ENCODE measurements around the gene CCDC183. TPM values are rescaled to one million over a fixed set of nuclear protein-coding genes. Genes with fewer than 3 reads are reported as not detected.
"Not testable (repeated sequence)": the region's sequence is repeated elsewhere in the genome, so short reads cannot be mapped to it uniquely, and the experiment has no call there.

Gene CCDC183
- total RNA-seq, 1 experiment from 2014 or later, result 1.8 TPM

- no peak for DNase-seq (ENCODE audit: extremely low read depth, low read depth)
Measured at GRCh38 chr9:136823136-136824046, 27.3 kb downstream of the CCDC183 start.

DNA sequence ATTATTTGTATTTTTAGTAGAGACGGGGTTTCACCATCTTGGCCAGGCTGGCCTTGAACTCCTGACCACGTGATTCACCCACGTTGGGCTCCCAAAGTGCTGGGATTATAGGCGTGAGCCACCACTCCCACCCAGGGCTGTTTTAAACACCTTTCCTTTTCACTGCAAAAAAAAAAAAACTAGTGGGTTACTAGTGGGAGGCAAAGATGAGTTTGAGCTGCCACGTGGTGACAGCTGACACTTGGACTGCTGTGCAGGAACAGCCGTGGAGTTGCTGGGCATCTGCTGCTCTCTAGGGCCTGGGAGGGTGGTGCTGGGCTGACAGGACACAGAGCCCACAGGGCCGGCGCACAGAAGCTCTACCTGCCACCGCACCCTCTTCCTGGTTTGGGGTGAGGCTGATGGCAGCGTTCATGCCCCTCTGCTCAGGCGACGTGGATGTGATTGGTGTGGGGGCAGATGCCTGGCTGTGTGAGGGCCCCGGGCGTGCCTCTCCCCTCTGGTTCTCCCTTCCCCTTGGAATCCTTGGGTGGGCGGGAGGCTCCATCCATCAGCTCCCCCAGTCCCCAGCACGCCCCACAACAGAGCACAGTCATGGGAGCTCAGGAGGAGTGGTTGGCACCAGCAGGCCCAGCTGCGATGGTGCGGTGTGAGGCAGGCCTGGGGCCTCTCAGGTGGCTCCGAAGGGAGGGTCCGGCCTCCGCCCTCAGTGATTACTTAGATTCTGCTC lies 28.5 kb downstream of the CCDC183 start:
- DNase-seq (ENCODE audit: extremely low read depth, low read depth), result no peak

- DNase-seq (ENCODE audit: extremely low read depth, low read depth), result no peak
Measured at GRCh38 chr9:136825295-136826187, 29.4 kb downstream of the CCDC183 start.

GRCh38 chr9:136826188-136826541 lies 30.0 kb downstream of the CCDC183 start:
- DNase-seq (ENCODE audit: extremely low read depth, low read depth), result no peak

GRCh38 chr9:136826703-136827582 lies 30.8 kb downstream of the CCDC183 start:
- DNase-seq (ENCODE audit: extremely low read depth, low read depth), result no peak

DNA sequence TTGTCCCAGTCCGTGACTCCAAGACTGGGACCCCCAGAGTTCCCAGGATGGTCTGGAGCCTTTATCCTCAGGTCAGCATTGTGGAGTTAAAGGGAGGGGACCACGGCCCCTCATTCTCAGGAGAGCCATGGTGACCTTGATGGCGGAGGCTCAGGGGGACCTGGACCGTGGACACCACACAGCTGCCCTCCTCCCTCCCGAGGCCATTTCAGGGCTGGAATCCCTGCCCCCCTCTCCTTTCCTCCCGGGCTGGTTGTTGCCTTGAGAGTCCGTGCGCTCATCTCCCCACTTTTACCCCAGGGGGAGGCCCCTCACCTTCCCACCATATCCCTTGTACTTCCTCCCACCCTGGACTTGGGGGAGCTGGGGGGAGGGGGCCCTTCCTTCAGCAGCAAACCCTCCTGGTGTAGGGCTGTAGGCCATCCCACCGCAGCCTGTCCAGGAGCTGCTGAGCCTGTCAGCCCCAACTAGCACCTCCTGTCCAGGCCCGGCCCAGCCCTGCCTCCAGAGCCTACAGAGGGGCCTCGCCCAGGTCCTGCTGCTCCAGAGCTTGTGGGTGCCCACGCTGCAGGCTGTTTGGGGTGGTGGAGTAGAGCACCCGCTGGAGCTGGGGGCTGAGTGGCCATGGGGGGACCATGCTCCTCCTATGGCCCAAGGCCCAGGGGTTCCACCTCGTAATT lies 31.8 kb downstream of the CCDC183 start:
- DNase-seq (ENCODE audit: extremely low read depth, low read depth), result no peak

- DNase-seq (ENCODE audit: extremely low read depth, low read depth), result no peak
Measured at GRCh38 chr9:136828474-136829140, 32.5 kb downstream of the CCDC183 start.

GRCh38 chr9:136829412-136829811 lies 33.3 kb downstream of the CCDC183 start:
- no peak for DNase-seq (ENCODE audit: extremely low read depth, low read depth)

DNA sequence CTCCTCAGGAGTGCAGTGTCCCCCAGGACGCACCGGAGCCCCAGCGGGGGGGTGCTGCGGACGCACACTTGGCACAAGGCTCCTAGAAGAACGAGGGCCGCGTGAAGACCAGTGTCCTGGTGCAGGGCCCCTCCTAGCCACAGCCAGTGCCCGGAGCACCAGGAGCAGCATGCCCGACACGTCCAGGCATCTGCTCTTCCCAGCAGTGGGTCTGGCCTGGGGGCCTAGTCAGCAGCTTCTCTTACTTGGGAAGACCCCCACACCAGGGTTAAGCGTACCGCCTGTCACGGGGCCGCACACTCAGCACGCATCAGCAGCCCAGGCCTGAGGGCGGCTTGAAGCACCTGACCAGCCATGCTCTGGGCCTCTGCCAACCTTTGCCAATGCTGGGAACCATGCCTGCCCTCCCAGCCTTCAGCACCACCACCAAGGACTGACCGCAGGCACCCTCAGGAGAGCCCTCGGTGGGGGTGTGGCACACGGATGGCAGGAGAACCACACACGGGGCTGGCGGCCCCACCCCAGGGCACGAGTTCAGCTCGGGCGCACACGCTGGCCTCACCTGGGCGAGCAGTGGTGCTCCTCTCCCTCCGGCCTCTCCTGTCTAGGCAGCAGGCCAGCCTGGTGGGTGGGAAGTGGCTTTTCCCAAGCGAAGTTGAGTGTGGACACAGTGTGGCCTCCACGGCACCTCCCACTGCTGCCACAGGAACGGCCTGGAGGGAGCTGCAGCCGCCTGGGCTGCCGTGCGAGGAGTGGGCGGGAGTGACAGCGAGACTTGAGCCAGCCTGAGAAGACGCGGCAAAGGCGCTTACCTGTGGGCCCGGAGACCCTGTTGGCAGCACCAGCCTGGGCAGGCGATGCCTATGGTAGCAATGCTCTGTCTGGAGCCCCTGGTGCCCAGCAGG lies 34.1 kb downstream of the CCDC183 start:
- no peak for DNase-seq (ENCODE audit: extremely low read depth, low read depth)

- DNase-seq (ENCODE audit: extremely low read depth, low read depth), result no peak
Measured at GRCh38 chr9:136831002-136831719, 35.0 kb downstream of the CCDC183 start.

DNA sequence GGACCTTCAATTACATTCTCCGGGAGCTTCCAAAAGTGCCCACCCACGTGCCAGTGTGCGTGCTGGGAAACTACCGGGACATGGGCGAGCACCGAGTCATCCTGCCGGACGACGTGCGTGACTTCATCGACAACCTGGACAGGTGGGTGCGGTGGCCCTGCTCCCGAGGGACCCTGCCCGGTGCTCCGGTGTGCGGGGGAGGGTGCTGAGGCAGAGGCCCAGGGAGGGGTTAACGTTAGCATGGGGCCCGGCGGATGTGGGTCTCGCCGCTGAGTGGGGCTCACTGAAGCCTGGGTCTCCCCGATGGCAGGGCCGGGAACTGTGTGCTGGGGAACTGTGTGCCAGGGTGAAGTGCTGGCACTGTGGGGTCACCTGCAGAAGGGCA lies 35.6 kb downstream of the CCDC183 start:
- no peak for DNase-seq (ENCODE audit: extremely low read depth, low read depth)

DNA sequence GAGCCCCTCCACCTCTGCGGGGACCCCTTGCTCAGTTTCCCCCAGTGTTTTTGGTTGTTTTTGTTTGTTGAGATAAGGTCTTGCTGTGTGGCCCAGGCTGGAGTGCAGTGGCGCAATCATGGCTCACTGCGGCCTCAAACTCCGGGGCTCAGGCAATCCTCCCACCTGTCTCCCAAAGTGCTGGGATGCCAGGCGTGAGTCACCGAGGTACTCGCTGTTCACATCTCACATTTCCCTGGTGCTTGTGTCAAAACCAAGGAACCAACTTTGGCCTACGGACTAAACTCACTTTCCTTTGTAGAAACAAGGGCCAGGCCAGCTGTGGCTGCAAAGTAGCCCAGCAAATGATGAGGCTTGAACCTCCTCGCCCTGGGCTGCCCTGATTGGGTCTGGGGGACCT lies 36.4 kb downstream of the CCDC183 start:
- DNase-seq (ENCODE audit: extremely low read depth, low read depth), result no peak

DNA sequence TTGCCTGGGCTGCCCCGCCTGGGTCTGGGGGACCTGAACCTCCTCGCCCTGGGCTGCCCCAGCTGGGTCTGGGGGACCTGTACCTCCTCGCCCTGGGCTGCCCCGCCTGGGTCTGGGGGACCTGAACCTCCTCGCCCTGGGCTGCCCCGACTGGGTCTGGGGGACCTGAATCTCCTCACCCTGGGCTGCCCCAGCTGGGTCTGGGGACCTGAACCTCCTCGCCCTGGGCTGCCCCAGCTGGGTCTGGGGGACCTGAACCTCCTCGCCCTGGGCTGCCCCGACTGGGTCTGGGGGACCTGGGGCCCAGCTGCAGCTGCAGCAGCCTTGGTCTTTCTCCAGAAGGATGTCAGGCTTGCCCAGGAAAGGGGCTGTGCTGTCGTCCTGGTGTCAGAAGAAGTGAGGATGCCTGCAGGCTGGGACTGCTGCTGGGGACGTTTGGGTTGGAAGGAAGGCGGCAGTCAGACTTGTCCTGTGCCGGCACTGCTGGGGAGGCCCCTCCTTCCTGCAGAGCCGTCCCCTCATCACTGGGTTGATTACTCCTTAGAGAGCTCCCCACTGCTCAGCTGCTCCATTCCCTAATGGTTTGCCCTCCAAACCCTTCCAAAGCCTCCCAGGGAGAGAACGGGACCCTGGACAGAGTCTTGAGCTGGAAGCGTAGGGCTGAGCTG lies 37.4 kb downstream of the CCDC183 start:
- DNase-seq (ENCODE audit: extremely low read depth, low read depth), result not testable (repeated sequence)

DNA sequence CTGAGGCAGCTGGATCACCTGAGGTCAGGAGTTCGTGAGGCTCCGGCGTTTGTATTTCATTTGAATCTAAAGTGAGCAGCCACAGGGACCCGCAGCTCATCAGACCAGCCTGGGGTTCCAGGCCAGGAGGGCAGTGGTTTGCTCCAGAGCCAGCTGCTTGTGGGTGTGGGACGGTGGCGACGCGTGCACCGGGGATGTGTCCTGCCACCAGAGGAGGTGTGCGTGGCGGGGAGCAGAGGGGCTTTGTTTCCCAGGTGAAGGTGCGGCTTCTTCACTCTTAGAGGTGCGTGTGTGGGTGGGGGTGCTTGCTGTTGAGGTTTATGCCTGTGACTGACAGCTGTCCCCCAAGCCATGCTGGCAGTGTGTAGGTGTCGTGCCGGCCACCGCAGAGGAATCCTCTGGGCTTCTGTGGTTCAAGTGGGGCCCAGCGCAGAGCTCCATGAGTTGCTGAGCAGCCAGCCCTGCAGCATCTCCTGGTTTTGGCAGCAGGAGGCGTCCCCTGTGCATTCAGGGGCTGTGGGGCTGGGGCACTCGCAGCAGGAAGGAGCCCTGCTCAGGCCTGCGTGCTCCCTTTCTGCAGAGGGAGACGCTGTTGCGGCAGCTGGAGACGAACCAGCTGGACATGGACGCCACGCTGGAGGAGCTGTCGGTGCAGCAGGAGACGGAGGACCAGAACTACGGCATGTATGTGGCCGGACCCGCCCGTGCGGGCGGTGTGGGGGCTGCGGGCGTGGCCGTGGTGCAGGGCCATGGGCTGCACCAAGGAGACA lies 39.2 kb downstream of the CCDC183 start:
- no peak for DNase-seq (ENCODE audit: extremely low read depth, low read depth)

DNA sequence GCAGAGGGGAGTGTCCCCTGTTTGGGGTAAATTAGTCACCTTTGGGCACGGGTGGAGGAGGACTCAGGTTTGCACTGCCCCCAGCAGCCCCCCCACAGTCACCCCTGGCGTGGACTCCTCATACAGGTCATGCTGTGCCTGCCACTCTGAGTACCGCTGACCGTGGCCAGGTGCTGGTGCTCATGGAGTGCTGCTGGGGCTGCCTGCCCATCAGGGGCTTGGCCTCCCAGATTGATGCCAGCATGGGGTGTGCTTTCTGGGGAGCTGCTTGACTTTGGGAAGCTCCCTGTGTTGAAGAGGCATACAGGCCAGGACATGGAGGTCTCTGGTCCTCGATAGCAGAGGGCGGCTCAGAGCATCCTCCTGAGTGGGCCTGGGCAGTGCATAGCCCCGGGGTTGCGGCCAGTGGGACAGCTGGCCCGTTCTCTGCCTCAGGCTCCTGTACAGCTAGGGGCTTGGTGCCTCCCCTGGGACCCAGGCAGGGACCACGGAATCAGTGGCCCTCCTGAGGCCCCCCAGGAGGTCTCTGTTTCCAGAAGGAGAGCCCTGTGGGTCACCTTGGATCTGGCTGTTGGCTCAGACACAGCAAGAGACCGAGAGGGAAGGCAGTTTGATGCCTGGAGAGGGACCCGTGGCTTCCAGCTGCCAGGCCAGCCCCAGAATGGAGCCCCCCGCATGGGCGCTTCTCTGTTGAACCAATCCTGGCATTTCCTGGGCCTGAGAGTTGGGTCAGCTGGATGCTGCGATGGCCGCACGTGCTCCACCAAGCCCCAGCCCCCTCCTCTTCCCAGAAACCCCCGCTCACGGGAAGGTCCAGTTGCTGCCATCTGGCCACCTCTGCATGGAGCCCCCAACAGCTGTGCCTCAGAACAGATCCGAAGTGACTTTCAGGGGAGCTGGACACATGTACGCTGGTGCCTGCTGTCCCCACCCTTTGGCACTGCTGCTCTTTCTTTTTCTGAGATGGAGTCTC lies 40.1 kb downstream of the CCDC183 start:
- DNase-seq (ENCODE audit: extremely low read depth, low read depth), result no peak

Measured in NCI-H460 (cell line).